ENCODE data around the gene SOCS1. TPM values are rescaled to one million over a fixed set of nuclear protein-coding genes. Genes with fewer than 3 reads are reported as not detected.

The SOCS1 gene
- total RNA-seq, 1 donor from 2014 or later: 1.6 TPM

- H2AFZ ChIP-seq (replicated peaks): no peak overlapping the region
- H3K36me3 Mint-ChIP-seq: no peaks in the 10 kb centered on the region
- H3K79me2 ChIP-seq (ENCODE audit: low read depth): no peaks in the 10 kb centered on the region
- H3K4me1 ChIP-seq: peaks cover 8% of the 10 kb centered on the region
- H3K27ac Mint-ChIP-seq: no peak overlapping the region
- TF ChIP-seq EZH2phosphoT487 (IDR thresholded peaks at IDR 0.05) (no peak), CTCF (IDR thresholded peaks at IDR 0.05) (no peak), EZH2 (IDR thresholded peaks at IDR 0.05) (no peak)
- H3K9me3 ChIP-seq (ENCODE audit: low read depth): no peaks in the 10 kb centered on the region
- no peaks in the 10 kb centered on the region for H3K36me3 ChIP-seq
- H3K9ac ChIP-seq: no peak overlapping the region
- no peak overlapping the region for H3K27ac ChIP-seq
- H3K27me3 Mint-ChIP-seq (ENCODE audit: insufficient read depth, low read depth): peaks cover 2% of the 10 kb centered on the region
- peaks cover 36% of the 10 kb centered on the region for H3K4me1 Mint-ChIP-seq
- no peak overlapping the region for H3K4me2 ChIP-seq
- H3F3A ChIP-seq (ENCODE audit: low read depth): peaks cover 6% of the 10 kb centered on the region
- no peak overlapping the region for H3K4me3 Mint-ChIP-seq
- no peaks in the 10 kb centered on the region for H3K27me3 ChIP-seq
- DNase-seq (ENCODE audit: low spot score): no peak
- H3K4me3 ChIP-seq: no peak overlapping the region
- no peaks in the 10 kb centered on the region for H3K9me3 Mint-ChIP-seq
- H4K20me1 ChIP-seq (ENCODE audit: low read depth): no peaks in the 10 kb centered on the region
These were observed 40.3 kb upstream of the SOCS1 start for GRCh38 chr16:11296351-11296705.

- no peak for DNase-seq (ENCODE audit: low spot score)
- Histone ChIP-seq H3K4me1 (peaks cover 8% of the 10 kb centered on the region), H3K9me3 (ENCODE audit: low read depth) (no peaks in the 10 kb centered on the region), H3K4me3 (no peak overlapping the region), H3F3A (ENCODE audit: low read depth) (peaks cover 6% of the 10 kb centered on the region), H3K36me3 (no peaks in the 10 kb centered on the region), H3K27ac (no peak overlapping the region), H2AFZ (replicated peaks) (no peak overlapping the region), H4K20me1 (ENCODE audit: low read depth) (no peaks in the 10 kb centered on the region), H3K79me2 (ENCODE audit: low read depth) (no peaks in the 10 kb centered on the region), H3K27me3 (no peaks in the 10 kb centered on the region), H3K4me2 (no peak overlapping the region), H3K9ac (no peak overlapping the region)
- TF ChIP-seq EZH2 (IDR thresholded peaks at IDR 0.05): no peak
- no peak for TF ChIP-seq CTCF (IDR thresholded peaks at IDR 0.05)
- TF ChIP-seq EZH2phosphoT487 (IDR thresholded peaks at IDR 0.05): no peak
- H3K36me3 Mint-ChIP-seq: no peaks in the 10 kb centered on the region
- H3K27me3 Mint-ChIP-seq (ENCODE audit: insufficient read depth, low read depth): peaks cover 2% of the 10 kb centered on the region
- no peaks in the 10 kb centered on the region for H3K9me3 Mint-ChIP-seq
- H3K4me3 Mint-ChIP-seq: no peak overlapping the region
- no peak overlapping the region for H3K27ac Mint-ChIP-seq
- peaks cover 43% of the 10 kb centered on the region for H3K4me1 Mint-ChIP-seq
These were observed 39.7 kb upstream of the SOCS1 start for GRCh38 chr16:11295672-11296071.

- Histone ChIP-seq H3K79me2 (ENCODE audit: low read depth) (no peaks in the 10 kb centered on the region), H3K4me1 (peaks cover under 1% of the 10 kb centered on the region), H3K27ac (no peak overlapping the region), H3K9ac (no peak overlapping the region), H3K4me3 (no peak overlapping the region), H2AFZ (replicated peaks) (no peak overlapping the region), H3K4me2 (no peak overlapping the region), H3F3A (ENCODE audit: low read depth) (peaks cover 6% of the 10 kb centered on the region), H3K9me3 (ENCODE audit: low read depth) (no peaks in the 10 kb centered on the region), H3K36me3 (no peaks in the 10 kb centered on the region), H3K27me3 (no peaks in the 10 kb centered on the region), H4K20me1 (ENCODE audit: low read depth) (no peaks in the 10 kb centered on the region)
- no peak overlapping the region for H3K4me3 Mint-ChIP-seq
- no peak for DNase-seq (ENCODE audit: low spot score)
- TF ChIP-seq EZH2 (IDR thresholded peaks at IDR 0.05) (no peak), EZH2phosphoT487 (IDR thresholded peaks at IDR 0.05) (no peak), CTCF (IDR thresholded peaks at IDR 0.05) (no peak)
- no peak overlapping the region for H3K27ac Mint-ChIP-seq
- no peaks in the 10 kb centered on the region for H3K36me3 Mint-ChIP-seq
- H3K27me3 Mint-ChIP-seq (ENCODE audit: insufficient read depth, low read depth): peaks cover 2% of the 10 kb centered on the region
- H3K9me3 Mint-ChIP-seq: peaks cover 6% of the 10 kb centered on the region
- peaks cover 30% of the 10 kb centered on the region for H3K4me1 Mint-ChIP-seq
These were observed 36.2 kb upstream of the SOCS1 start for GRCh38 chr16:11292076-11292748.

Data from neural progenitor cell (in vitro differentiated cells).